ENCODE results near the gene JAG2.

The JAG2 gene

GRCh38 chr14:105099778-105100177 is 68.8 kb downstream of the JAG2 start:
- Histone ChIP-seq H3K4me1 (ENCODE audit: insufficient read depth, low read length, severe bottlenecking) (no peaks in the 10 kb centered on the region), H3K27ac (ENCODE audit: low read depth, low read length, poor library complexity, severe bottlenecking) (no peak overlapping the region), H3K4me3 (ENCODE audit: low read depth, low read length, poor library complexity, severe bottlenecking) (no peak overlapping the region), H2AFZ (ENCODE audit: low read length) (no peak overlapping the region), H3K27me3 (ENCODE audit: insufficient read depth, low read length) (peaks cover 20% of the 10 kb centered on the region; the same call in 1 of the 2 replicates), H3K4me2 (ENCODE audit: low read length) (no peak overlapping the region), H3K9ac (ENCODE audit: low read length) (no peak overlapping the region), H3K9me3 (ENCODE audit: low read length) (peaks cover 6% of the 10 kb centered on the region), H3K36me3 (ENCODE audit: insufficient read depth, low read length) (no peaks in the 10 kb centered on the region; the same call in 1 of the 2 replicates), H3K9me2 (ENCODE audit: low read depth, low read length) (no peaks in the 10 kb centered on the region), H3K79me2 (ENCODE audit: insufficient read depth, low read length) (no peaks in the 10 kb centered on the region), H4K20me1 (ENCODE audit: insufficient read depth, low read length) (no peaks in the 10 kb centered on the region), H3F3A (ENCODE audit: insufficient read depth, low read length) (no peaks in the 10 kb centered on the region)
- TF ChIP-seq CTCF (IDR thresholded peaks at IDR 0.05; ENCODE audit: low read length), result no peak
- TF ChIP-seq EZH2 (IDR thresholded peaks at IDR 0.05; ENCODE audit: borderline replicate concordance, low read length), result no peak

- no peaks in the 10 kb centered on the region for H3F3A ChIP-seq (ENCODE audit: insufficient read depth, low read length)
- no peak overlapping the region for H3K9ac ChIP-seq (ENCODE audit: low read length)
- no peaks in the 10 kb centered on the region for H4K20me1 ChIP-seq (ENCODE audit: insufficient read depth, low read length)
- H3K9me3 ChIP-seq (ENCODE audit: low read length), result peaks cover 6% of the 10 kb centered on the region
- no peak for TF ChIP-seq CTCF (IDR thresholded peaks at IDR 0.05; ENCODE audit: low read length)
- TF ChIP-seq EZH2 (IDR thresholded peaks at IDR 0.05; ENCODE audit: borderline replicate concordance, low read length), result no peak
- peaks cover 23% of the 10 kb centered on the region; the same call in 1 of the 2 replicates for H3K27me3 ChIP-seq (ENCODE audit: insufficient read depth, low read length)
- H2AFZ ChIP-seq (ENCODE audit: low read length), result no peak overlapping the region
- no peak overlapping the region for H3K27ac ChIP-seq (ENCODE audit: low read depth, low read length, poor library complexity, severe bottlenecking)
- no peaks in the 10 kb centered on the region for H3K4me1 ChIP-seq (ENCODE audit: insufficient read depth, low read length, severe bottlenecking)
- no peak overlapping the region for H3K4me2 ChIP-seq (ENCODE audit: low read length)
- no peak overlapping the region for H3K4me3 ChIP-seq (ENCODE audit: low read depth, low read length, poor library complexity, severe bottlenecking)
- no peaks in the 10 kb centered on the region for H3K79me2 ChIP-seq (ENCODE audit: insufficient read depth, low read length)
- no peaks in the 10 kb centered on the region; the same call in 1 of the 2 replicates for H3K36me3 ChIP-seq (ENCODE audit: insufficient read depth, low read length)
- H3K9me2 ChIP-seq (ENCODE audit: low read depth, low read length), result no peaks in the 10 kb centered on the region
Measured at GRCh38 chr14:105098316-105098715, 70.3 kb downstream of the JAG2 start.

GRCh38 chr14:105097794-105098127 is 70.8 kb downstream of the JAG2 start:
- H3F3A ChIP-seq (ENCODE audit: insufficient read depth, low read length), result no peaks in the 10 kb centered on the region
- TF ChIP-seq CTCF (IDR thresholded peaks at IDR 0.05; ENCODE audit: low read length) (no peak), EZH2 (IDR thresholded peaks at IDR 0.05; ENCODE audit: borderline replicate concordance, low read length) (no peak)
- H3K79me2 ChIP-seq (ENCODE audit: insufficient read depth, low read length), result no peaks in the 10 kb centered on the region
- no peak overlapping the region for H3K4me2 ChIP-seq (ENCODE audit: low read length)
- no peak overlapping the region for H3K4me3 ChIP-seq (ENCODE audit: low read depth, low read length, poor library complexity, severe bottlenecking)
- no peak overlapping the region for H2AFZ ChIP-seq (ENCODE audit: low read length)
- H4K20me1 ChIP-seq (ENCODE audit: insufficient read depth, low read length), result no peaks in the 10 kb centered on the region
- peaks cover 23% of the 10 kb centered on the region; the same call in 1 of the 2 replicates for H3K27me3 ChIP-seq (ENCODE audit: insufficient read depth, low read length)
- H3K9ac ChIP-seq (ENCODE audit: low read length), result no peak overlapping the region
- peaks cover 6% of the 10 kb centered on the region for H3K9me3 ChIP-seq (ENCODE audit: low read length)
- H3K36me3 ChIP-seq (ENCODE audit: insufficient read depth, low read length), result no peaks in the 10 kb centered on the region; the same call in 1 of the 2 replicates
- no peak overlapping the region for H3K27ac ChIP-seq (ENCODE audit: low read depth, low read length, poor library complexity, severe bottlenecking)
- no peaks in the 10 kb centered on the region for H3K9me2 ChIP-seq (ENCODE audit: low read depth, low read length)
- H3K4me1 ChIP-seq (ENCODE audit: insufficient read depth, low read length, severe bottlenecking), result no peaks in the 10 kb centered on the region
